RPMI8226 (cell line): Measurements from ENCODE around the gene ZNF337.
A peak's percentile ranks its signal among the peaks of the same experiment; 100 is the strongest.
"Not testable (repeated sequence)": the region's sequence is repeated elsewhere in the genome, so short reads cannot be mapped to it uniquely, and the experiment has no call there.

ENCODE experiments used
- DNase-seq: peaks from one replicate; pipeline ENCODE4 v3.0.0-alpha.2; 2015

Gene ZNF337

DNA sequence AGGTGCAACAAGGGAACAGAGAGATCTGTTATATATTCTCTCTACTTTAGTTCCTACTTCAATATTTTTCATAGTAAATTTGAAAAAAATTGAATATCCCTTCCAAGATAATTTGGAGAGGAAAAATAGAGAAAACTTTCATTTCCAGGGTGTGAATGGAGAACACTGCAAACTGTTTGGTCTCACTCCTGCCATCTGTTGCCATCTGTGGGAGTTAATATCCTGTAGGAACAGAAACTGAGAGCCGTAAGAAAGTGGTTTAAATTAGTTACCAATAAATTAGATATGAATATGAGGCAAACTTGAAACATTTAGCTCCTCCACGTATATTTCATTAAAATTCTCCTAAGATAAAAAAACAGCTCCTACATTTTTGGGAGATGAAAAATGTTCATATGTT lies 4.2 kb downstream of the ZNF337 start:
- no peak for DNase-seq

DNA sequence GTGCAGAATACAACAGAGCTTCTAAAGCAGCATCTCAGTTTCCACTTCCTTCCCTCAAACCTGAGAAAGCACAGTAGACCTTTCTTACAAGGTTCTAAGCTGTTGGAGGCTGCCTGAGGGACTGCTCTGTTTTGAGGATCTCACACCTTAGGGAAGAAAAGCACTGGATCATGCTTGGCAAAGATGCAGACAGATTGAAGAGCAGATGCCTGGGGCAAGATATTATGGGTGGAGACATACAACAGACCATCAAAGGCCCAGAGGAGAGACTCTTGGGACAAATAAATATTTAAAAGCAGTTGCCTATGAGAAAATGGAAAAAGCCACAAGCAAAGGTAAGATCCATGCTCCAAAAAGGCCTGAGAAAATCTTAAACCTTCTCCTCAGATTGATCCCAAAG lies 6.2 kb downstream of the ZNF337 start:
- no peak for DNase-seq

DNA sequence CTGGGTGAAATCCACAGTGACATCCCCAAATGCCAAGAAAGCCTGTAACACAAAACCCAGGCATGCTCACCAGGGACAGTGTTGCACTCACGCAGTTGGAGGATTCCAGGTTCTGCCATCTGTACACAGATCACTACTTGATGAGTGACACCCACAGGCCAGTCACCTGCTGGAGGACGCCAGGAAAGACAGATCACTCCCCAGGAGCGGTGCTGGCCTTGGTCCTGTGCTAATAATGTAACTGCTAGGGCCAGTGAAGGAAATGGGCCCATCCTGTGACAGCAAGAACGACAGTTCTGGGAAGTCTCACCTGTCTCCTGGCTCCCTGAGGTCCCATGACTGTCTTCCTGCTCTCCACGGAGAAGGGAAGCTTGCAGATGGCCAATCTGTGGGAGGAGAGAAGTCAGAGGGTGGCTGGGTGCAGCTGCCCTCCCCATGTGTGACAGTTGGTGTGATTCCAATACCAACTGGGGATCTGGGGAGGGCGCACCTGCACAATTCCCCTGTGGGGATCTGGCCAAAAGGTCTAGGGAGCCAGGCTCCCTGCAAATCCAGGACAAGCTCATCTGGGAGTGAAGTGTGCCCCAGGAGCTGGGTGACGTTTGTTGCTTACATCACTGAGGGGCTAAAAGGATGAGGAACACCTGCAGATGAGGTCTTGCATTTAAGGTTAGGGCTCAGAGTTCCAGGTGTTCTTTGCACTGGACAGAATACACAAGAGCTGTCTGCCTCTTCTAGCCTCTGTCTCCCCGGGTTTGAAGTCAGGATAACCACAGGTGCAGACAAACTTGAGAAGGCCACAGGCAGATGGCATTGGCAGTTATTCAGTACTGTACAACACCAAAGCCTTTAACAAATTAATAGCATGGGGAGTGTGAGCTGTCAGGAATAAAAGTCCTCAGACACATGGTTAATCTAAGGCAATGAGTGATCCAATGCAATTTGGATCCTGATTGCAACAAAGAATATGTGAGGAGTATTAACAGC lies 10.3 kb downstream of the ZNF337 start:
- peak; percentile 71 for DNase-seq

- peak; percentile 37 for DNase-seq
Observed at GRCh38 chr20:25685276-25686080, 11.2 kb downstream of the ZNF337 start.

DNA sequence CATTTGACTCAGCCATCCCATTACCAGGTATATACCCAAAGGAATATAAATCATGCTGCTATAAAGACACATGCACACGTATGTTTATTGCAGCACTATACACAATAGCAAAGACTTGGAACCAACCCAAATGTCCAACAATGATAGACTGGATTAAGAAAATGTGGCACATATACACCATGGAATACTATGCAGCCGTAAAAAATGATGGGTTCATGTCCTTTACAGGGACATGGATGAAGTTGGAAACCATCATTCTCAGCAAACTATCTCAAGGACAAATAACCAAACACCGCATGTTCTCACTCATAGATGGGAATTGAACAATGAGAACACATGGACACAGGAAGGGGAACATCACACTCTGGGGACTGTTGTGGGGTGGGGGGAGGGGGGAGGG lies 12.8 kb downstream of the ZNF337 start:
- DNase-seq, result not testable (repeated sequence)

GRCh38 chr20:25683050-25683449 lies 13.6 kb downstream of the ZNF337 start:
- DNase-seq, result no peak

DNA sequence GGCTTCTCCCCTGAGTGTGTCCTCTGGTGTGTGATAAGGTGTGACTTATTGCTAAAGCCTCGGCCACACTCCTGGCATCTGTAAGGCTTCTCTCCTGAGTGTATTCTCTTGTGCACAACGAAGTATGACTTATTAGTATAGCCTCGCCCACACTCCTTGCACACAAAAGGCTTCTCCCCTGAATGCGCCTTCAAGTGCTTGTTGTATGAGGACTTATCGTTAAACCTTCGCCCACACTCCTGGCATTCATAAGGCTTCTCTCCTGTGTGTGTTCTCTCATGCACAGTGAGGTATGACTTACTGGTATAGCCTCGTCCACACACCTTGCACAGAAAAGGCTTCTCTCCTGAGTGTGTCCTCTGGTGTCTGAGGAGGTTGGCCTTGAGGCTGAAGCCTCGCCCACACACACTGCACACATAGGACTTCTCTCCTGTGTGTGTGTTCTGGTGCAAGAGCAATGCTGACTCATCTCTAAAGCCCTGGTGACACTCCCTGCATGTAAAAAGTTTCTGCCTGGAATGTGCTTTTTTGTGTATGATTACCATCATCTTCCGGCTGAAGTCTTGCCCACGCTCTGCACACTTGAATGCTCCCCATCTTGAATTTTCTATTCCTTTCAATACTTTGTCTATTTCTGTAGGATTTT lies 20.4 kb downstream of the ZNF337 start:
- DNase-seq, result no peak

DNA sequence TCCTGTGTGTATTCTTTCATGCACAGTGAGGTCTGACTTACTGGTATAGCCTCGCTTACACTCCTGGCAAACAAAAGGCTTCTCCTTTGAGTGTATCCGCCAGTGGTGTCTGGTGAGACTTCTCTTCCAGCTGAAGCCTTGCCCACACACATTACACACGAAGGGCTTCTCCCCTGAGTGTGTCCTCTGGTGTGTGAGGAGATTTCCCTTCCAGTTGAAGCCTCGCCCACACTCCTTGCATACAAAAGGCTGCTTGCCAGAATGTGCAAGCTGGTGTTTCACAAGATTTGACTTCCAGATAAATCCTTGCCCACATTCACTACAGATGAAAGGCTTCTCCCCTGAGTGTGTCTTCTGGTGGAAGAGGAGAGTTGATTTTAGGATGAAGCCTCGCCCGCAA lies 21.5 kb downstream of the ZNF337 start:
- DNase-seq, result no peak

GRCh38 chr20:25672659-25673235 lies 23.9 kb downstream of the ZNF337 start:
- DNase-seq, result no peak

- DNase-seq, result no peak
Observed at GRCh38 chr20:25669826-25670422, 26.7 kb downstream of the ZNF337 start.

DNA sequence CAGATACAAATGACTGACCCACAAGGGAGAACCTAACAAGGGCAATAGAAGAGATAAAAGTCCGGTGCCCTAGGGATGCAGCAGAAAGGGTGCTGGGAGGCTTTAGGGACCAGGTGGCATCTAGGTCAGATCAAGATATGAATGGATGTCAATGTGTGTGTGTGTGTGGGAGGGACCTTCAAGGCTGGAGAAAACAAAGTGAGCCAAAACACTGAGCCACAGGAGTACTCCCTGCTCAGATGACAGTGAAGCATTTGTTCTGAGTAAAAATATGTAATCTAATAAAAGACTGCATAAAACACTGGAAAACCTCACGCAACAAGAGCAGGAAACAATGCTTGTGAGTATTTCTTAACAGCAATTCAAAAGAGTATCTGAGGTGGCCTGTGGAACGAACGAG lies 28.2 kb downstream of the ZNF337 start:
- no peak for DNase-seq

- no peak for DNase-seq
Observed at GRCh38 chr20:25659999-25660398, 36.7 kb downstream of the ZNF337 start.

DNA sequence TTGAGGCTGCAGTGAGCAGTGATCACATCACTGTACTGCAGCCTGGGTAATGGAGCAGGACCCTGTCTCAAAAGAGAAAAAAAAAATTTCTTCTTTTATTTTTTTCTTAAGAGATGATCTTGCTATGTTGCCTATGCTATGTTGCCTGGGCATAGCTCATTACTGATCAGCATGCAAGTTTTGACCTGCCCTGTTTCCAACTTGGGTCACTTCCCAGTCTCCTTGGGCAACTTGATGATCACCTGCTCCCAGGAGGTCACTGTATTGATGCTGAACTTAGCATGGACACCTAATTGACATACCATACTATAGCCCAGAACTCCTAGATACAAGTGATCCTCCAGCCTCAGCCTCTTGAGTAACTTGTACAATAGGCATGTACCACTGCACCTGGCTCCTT lies 42.2 kb downstream of the ZNF337 start:
- no peak for DNase-seq

DNA sequence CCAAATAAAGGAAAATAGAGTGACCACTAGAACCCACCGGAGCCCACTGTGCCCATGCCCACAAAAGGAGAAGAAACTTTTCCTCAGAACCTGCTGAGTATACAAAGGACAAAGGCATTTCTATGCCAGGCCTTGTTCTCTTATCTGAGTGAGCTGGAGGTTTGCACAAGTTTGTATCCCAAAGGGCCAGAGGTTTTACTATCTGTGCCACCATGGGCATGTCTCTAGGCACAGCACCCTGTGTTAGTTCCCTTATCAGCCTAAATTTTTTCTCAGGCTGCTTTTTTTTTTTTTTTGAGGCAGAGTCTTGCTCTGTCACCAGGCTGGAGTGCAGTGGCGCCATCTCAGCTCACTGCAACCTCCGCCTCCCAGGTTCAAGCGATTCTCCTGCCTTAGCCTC lies 43.8 kb downstream of the ZNF337 start:
- DNase-seq, result not testable (repeated sequence)

- no peak for DNase-seq
Observed at GRCh38 chr20:25644814-25645213, 51.8 kb downstream of the ZNF337 start.

DNA sequence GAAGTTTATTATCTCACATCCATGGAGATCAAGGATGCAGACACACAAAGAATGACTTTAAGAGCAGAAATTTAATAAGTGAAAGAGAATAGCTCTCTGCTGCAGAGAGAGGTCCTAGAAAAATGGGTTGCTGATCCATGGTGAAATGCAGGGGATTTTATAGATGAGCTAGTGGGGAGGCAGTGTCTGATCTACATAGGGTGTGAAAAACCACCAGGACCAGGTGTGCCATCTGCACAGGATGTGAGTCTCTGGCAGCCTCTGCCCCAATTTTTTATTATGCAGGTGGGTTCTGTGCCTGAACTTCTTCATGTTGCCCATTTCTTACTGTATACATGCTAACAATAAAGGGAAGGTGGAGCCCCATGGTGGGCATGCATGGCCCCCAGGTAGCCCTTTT lies 52.9 kb downstream of the ZNF337 start:
- DNase-seq, result peak; percentile 12

- no peak for DNase-seq
Observed at GRCh38 chr20:25637247-25637646, 59.4 kb downstream of the ZNF337 start.

DNA sequence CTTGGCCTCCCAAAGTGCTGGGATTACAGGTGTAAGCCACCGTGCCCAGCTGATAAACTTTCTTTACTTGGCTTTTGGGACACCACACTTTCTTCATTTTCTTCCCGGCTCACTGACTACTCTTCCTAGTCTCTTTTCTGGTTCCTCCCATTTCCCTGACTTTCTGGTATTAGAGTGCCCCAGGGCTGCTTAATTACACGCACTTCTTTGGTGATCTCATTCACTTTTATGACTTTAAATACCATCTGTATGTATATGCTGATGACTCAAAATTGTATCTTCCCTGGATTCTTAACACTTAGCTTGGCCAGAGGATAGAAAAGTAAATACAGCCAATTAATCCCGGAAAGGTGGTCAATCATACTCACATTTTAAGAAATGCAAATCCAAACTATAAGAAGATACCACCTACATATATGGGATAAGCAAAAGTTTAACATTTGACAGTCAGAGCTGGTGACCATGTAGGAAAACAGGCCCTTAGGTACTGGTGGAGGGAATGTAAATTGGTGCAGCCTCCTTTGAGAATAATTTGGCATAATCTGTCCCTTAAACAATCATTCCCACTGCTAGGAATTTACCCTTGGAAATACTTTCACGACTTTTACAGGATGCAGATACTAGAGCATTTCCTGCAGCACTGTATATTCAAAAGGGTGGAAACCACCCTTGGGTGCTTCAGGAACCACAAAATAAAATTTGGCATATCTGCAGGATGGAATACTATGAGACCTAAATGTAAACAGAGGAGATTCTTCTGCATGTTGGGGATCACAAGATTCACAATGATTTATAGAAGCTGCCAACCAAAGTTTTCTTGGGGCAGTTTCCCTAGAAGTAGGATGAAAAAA lies 63.5 kb downstream of the ZNF337 start:
- DNase-seq, result no peak

DNA sequence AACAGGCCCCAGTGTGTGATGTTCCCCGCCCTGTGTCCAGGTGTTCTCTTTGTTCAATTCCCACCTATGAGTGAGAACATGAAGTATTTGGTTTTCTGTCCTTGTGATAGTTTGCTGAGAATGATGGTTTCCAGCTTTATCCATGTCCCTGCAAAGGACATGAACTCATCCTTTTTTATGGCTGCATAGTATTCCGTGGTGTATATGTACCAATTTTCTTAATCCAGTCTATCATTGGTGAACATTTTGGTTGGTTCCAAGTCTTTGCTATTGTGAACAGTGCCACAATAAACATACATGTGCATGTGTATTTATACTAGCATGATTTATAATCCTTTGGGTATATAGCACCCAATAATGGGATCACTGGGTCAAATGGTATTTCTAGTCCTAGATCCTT lies 66.0 kb downstream of the ZNF337 start:
- DNase-seq, result not testable (repeated sequence)

DNA sequence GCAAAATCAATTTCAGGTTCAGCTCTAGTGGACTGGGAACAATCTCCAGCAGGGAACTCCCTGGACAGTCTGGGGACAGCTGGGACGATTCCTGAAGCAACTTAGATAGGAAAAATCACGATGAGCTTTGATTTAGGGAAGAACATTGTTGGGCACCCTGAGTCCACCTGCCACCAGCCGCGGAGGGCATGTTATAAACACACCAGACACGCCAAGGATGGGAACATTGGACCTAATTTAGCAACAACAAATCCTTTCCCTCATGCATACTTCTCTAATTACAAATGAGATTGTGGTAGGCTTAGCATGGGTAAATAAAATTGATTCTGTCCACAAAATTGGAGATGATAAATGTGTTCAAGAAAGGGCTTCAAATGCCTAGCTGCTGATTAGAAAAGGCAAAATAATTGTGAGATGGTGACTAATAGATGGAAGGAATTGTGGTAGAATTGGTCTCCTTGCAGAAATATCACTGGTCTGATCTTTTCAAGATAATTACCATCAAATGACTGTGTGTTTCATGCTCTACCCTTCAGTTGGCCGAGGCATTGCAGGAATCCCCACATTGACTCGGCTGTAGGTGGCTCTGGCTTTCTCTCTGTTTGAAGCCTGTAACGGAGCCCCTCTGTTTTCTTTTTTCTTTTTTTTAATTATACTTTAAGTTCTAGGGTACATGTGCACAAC lies 66.7 kb downstream of the ZNF337 start:
- no peak for DNase-seq

- DNase-seq, result no peak
Observed at GRCh38 chr20:25626779-25627178, 69.9 kb downstream of the ZNF337 start.
